IgD-negative memory B cell (primary cell): ENCODE data around the gene EHF. TPM values are rescaled to one million over a fixed set of nuclear protein-coding genes. Genes with fewer than 3 reads are reported as not detected.

Source experiments
- H3K27ac Mint-ChIP-seq, 3 donors: one replicate each; pipeline ENCODE4 v1.8.0; 2020 to 2022; ENCODE audit warnings: mild to moderate bottlenecking in 3 of 3, mixed read lengths in 3 of 3, moderate library complexity in 1 of 3
- H3K27me3 Mint-ChIP-seq: one replicate; pipeline ENCODE4 v1.8.0; 2021; ENCODE audit warnings: mixed read lengths
- H3K36me3 Mint-ChIP-seq: one replicate; pipeline ENCODE4 v1.8.0; 2020; ENCODE audit warnings: mild to moderate bottlenecking, mixed read lengths
- H3K4me1 Mint-ChIP-seq, 3 donors: one replicate each; pipeline ENCODE4 v1.8.0; 2020 to 2022; ENCODE audit warnings: mixed read lengths in 3 of 3, mild to moderate bottlenecking in 1 of 3
- H3K4me3 Mint-ChIP-seq, 4 donors: one replicate each; pipeline ENCODE4 v1.8.0; 2020 to 2022; ENCODE audit warnings: mild to moderate bottlenecking in 4 of 4, mixed read lengths in 4 of 4, moderate library complexity in 3 of 4
- H3K9me3 Mint-ChIP-seq, 3 donors: one replicate each; pipeline ENCODE4 v1.8.0; 2020 to 2021; ENCODE audit warnings: mixed read lengths in 3 of 3, mild to moderate bottlenecking in 1 of 3
- polyA plus RNA-seq: library from polyadenylated mRNA; unstranded; fragments of 300-500 nt; fragmentation: Illumina TruSeq; gene quantifications from one replicate; pipeline ENCODE4 v1.2.3, GENCODE V29; 2021

EHF gene
- polyA plus RNA-seq, 1 donor from 2014 or later: not detected

DNA sequence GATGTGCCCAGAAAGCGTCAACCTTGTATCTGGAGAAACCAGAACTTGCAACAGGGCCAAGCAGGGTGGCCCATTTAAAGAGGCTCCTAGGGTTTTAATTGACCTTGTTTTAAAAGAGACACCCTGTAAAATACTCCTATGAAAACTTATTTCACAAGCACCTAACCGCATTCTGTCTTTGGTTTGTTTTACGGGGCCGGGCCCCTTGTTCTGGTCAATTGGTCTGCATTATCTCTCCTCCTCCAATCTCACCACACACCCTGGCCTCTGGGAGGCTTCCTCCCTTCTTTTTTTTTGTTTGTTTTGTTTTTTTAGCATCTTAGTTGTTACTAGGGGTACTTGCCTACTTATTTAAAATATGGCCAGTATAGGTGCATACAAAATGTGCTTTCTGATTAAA, 4.7 kb downstream of the EHF start:
- H3K4me1 Mint-ChIP-seq: peaks cover 4 to 10% (median 5%) of the 10 kb centered on the region in 3 donors
- peaks cover 12% of the 10 kb centered on the region for H3K27me3 Mint-ChIP-seq
- H3K27ac Mint-ChIP-seq: no peak overlapping the region

DNA sequence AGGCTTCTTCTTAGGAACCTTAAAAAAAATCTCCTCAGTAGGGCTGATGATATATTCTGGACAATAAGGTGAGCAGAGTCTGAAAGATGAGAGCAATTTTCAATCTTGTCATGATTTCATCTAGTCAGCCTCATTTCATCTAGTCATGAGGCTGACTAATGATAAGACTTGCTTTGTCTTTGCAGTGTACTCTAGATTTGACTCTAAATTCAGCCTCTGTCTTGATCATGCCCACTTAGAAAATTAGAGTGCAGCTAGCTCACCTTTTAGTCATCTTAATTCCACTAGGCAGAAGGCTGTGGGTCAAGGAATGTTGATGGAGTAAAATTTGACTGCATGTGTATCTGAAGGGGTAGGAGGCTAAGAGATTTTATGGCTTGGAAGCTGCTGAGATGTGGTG, 5.5 kb downstream of the EHF start:
- Mint-ChIP-seq H3K36me3 (no peaks in the 10 kb centered on the region), H3K27me3 (peaks cover 12% of the 10 kb centered on the region), H3K4me1 (peaks cover 4 to 10% (median 5%) of the 10 kb centered on the region in 3 donors), H3K4me3 (no peak overlapping the region), H3K9me3 (peaks cover 0 to 5% (median 0%) of the 10 kb centered on the region in 3 donors), H3K27ac (no peak overlapping the region)

More for the DNA sequence above, 4.7 kb downstream of the EHF start:
- Mint-ChIP-seq H3K9me3 (peaks cover 0 to 5% (median 0%) of the 10 kb centered on the region in 3 donors), H3K36me3 (peaks cover under 1% of the 10 kb centered on the region), H3K4me3 (peak overlapping the region in 1 of 4 donors; percentile 76)

DNA sequence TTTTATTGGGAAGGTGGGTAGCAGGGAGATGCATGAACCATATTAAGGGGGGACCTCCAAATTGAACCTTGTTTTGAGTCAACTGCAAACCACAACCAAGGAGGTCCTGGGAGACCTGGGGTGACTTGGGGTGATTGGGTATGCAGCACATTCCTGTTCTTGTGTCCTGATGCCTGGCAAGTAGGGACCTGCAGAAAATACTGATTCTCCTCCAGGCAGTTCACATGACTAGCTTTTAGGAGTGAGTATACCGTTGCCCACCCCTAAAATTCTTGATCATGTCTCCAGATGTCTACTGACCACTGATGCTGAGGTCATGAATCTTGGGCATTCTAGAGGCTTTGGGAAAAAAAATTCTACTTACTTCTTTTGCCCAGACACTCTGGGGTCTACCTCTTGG, 6.3 kb downstream of the EHF start:
- Mint-ChIP-seq H3K36me3 (no peaks in the 10 kb centered on the region), H3K27ac (no peak overlapping the region), H3K4me3 (no peak overlapping the region), H3K27me3 (peaks cover 11% of the 10 kb centered on the region), H3K4me1 (peaks cover 4 to 10% (median 5%) of the 10 kb centered on the region in 3 donors), H3K9me3 (peaks cover 0 to 3% (median 0%) of the 10 kb centered on the region in 3 donors)

DNA sequence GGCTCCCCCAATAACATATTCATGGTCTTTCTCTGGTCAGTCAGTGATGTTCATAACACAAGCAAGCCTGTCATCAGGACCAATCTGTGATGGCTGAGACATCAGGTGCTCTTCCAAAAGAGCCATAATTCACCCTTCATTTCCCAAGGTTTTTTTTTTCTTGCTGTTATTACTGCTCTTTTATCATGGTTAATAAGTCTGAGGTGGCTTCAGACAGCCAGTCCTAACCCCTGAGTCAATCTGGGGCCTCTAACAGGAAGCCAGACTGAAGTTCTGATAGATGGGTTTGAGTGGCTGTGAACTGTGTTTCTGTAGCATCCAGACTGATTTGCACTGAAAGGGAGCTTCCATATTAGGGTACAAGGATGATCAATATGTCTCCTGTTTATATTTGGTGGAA, 8.8 kb downstream of the EHF start:
- peaks cover 8 to 13% (median 10%) of the 10 kb centered on the region in 3 donors for H3K4me1 Mint-ChIP-seq
- H3K4me3 Mint-ChIP-seq: no peak overlapping the region
- peaks cover 0 to 1% (median 0%) of the 10 kb centered on the region in 3 donors for H3K9me3 Mint-ChIP-seq
- no peaks in the 10 kb centered on the region for H3K36me3 Mint-ChIP-seq
- peaks cover 2% of the 10 kb centered on the region for H3K27me3 Mint-ChIP-seq
- H3K27ac Mint-ChIP-seq: no peak overlapping the region

DNA sequence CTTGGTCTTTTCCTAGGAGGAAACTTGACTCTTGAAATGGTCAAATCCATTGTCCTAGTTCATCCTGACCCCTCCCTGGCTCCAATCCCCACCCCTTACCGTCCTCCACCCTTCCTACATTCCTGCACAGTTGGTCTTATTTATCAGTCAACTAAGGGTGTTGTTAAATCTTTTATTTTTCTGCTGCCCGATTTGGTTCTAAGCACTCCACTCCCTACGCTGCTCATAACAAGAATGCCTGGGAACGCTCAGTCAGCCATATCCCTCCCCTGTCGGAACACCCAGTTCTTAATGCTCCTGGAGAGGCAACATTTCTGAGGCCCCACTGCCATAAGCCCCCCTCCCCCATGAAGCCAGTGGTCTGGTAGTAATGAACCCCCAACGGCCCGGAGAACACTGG, 9.7 kb downstream of the EHF start:
- H3K27me3 Mint-ChIP-seq: peaks cover 2% of the 10 kb centered on the region
- H3K36me3 Mint-ChIP-seq: no peaks in the 10 kb centered on the region
- peak overlapping the region in 1 of 3 donors; percentile 90 for H3K27ac Mint-ChIP-seq
- H3K9me3 Mint-ChIP-seq: peaks cover 0 to 1% (median 0%) of the 10 kb centered on the region in 3 donors
- H3K4me1 Mint-ChIP-seq: peaks cover 8 to 14% (median 10%) of the 10 kb centered on the region in 3 donors
- no peak overlapping the region for H3K4me3 Mint-ChIP-seq

DNA sequence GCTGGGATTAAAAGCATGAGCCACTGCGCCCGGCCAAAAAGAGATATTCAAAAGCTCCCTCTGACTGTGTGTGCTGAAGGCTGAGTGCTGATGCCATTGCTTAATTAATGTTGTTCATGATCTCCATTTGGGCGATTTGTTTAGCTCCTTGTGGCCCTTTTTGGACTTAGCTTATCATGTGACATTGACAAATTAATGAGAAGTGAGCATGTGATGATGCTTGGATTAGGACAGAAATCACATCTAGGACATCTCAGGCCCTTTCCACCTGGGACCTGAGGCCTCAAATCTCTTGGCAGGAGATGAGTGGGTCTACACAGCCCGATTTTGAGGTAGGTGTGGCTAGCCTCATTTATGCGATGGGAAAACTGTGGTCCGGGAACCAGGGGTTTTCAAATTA, 10.4 kb downstream of the EHF start:
- no peak overlapping the region for H3K4me3 Mint-ChIP-seq
- H3K9me3 Mint-ChIP-seq: peaks cover 0 to 1% (median 0%) of the 10 kb centered on the region in 3 donors
- peaks cover 8 to 14% (median 10%) of the 10 kb centered on the region in 3 donors for H3K4me1 Mint-ChIP-seq

DNA sequence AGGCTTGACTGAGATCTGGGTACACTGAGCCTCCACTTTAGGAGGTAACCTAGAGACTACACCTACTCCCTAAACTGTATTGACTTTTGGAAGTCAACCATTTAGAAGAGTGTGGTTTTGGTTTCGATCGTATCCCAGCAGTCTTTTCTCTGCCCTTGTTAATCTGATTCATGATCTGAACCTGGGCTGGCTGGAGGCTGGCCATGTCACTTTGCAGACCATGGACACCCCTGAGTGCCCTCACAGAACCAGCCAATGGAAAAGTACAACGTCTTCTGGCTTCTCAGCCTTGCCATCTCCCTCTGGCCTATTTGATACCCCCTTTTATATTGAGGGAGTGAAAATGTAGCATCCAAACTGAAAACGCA, 10.8 kb downstream of the EHF start:
- peaks cover 0 to 1% (median 0%) of the 10 kb centered on the region in 3 donors for H3K9me3 Mint-ChIP-seq
- no peaks in the 10 kb centered on the region for H3K36me3 Mint-ChIP-seq
- no peak overlapping the region for H3K4me3 Mint-ChIP-seq
- H3K27me3 Mint-ChIP-seq: peaks cover 2% of the 10 kb centered on the region
- no peak overlapping the region for H3K27ac Mint-ChIP-seq
- peaks cover 8 to 14% (median 10%) of the 10 kb centered on the region in 3 donors for H3K4me1 Mint-ChIP-seq

More for the DNA sequence above, 10.4 kb downstream of the EHF start:
- Mint-ChIP-seq H3K27me3 (peaks cover 2% of the 10 kb centered on the region), H3K27ac (no peak overlapping the region), H3K36me3 (no peaks in the 10 kb centered on the region)

DNA sequence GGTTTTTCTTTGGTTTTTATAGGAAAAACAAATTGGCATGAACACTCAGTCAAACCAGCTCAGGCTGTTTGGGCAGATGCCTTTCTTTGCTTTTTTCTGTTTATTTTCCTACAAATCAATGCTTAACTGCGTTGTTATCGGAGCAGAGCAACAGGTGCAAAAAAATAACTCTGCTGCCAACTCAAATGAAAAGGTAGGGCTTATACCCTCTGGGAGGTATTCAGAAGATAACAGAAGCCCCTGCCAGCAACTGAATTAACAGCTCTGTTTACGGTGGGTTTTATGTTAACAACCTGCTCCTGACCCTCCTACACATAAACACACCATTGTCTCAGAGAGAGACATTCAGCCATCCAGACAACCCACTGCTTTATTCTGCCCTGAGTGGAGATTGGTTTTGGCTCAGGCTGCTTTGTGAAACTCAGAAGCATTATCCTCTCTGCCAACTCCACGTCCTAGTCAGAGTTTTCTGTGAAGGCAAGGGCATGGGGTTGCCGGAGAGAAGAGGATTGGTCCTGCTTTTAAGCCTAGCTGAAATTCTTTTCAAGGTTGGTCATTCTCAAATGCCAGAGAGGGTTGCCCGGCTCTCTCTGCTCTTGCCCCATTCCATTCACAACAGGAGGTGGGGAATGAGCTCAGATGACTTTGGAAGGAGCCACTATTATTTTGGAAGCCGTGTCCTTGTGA, 11.4 kb downstream of the EHF start:
- peaks cover 1% of the 10 kb centered on the region for H3K27me3 Mint-ChIP-seq
- H3K36me3 Mint-ChIP-seq: no peaks in the 10 kb centered on the region
- H3K27ac Mint-ChIP-seq: no peak overlapping the region
- H3K9me3 Mint-ChIP-seq: no peaks in the 10 kb centered on the region
- peaks cover 8 to 14% (median 10%) of the 10 kb centered on the region in 3 donors for H3K4me1 Mint-ChIP-seq
- no peak overlapping the region for H3K4me3 Mint-ChIP-seq

DNA sequence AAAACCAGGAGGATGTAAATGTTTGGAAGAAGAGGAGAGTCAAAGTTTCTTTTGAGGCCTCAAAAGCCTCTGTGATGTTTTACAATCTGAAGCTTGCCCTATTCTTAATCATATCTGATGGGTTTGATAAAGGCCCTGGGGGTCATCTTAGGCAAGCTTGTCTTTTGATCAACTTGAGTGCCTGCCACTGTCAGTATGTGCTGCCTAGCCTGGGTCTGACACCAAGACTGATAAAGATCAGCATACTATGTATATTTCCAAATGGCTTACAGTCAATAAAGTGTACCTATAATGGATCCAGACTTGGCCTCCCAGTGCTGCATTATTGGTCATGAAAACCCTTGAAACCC, 12.7 kb downstream of the EHF start:
- peak overlapping the region in 2 of 4 donors; percentile 38 to 80 for H3K4me3 Mint-ChIP-seq

DNA sequence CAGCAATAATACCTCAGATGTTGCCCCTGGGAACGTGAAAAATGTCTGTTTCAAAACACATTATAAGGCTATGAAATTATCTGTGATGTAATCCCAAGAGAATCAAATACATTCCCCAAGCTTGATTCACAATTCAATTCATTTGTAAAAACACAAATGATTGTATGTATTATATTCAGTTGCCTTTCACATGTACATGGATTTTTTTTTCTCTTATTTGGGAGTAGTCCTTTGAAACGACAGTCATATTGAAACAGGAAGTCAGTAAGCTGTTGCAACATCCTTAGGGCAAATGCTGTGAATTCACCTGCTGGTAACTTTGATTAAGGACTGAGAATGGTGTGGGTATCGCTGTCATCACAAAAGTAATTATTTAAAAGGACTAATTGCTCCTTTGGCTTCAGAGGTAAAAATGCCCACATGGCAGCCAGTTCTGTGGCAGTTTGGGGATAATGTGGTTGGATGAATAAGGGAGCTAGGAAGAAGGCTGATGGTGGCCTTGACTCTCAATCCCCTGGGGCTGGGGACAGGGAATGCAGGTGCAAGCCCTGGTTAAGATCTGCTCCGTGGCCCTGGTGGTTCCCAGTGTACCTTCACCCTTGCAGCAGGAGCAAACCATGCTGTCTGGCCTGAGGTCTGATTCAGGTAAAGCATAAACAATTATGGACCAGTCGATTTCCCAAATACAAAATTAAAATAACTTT, 13.2 kb downstream of the EHF start:
- Mint-ChIP-seq H3K4me3 (peak overlapping the region in 2 of 4 donors; percentile 38 to 80), H3K27me3 (no peaks in the 10 kb centered on the region), H3K4me1 (peaks cover 8 to 14% (median 10%) of the 10 kb centered on the region in 3 donors), H3K9me3 (no peaks in the 10 kb centered on the region), H3K27ac (peak overlapping the region in 2 of 3 donors; percentile 11 to 91), H3K36me3 (no peaks in the 10 kb centered on the region)

More for the DNA sequence above, 12.7 kb downstream of the EHF start:
- Mint-ChIP-seq H3K27ac (peak overlapping the region in 2 of 3 donors; percentile 11 to 91), H3K4me1 (peaks cover 8 to 14% (median 10%) of the 10 kb centered on the region in 3 donors), H3K36me3 (no peaks in the 10 kb centered on the region), H3K9me3 (no peaks in the 10 kb centered on the region), H3K27me3 (no peaks in the 10 kb centered on the region)

DNA sequence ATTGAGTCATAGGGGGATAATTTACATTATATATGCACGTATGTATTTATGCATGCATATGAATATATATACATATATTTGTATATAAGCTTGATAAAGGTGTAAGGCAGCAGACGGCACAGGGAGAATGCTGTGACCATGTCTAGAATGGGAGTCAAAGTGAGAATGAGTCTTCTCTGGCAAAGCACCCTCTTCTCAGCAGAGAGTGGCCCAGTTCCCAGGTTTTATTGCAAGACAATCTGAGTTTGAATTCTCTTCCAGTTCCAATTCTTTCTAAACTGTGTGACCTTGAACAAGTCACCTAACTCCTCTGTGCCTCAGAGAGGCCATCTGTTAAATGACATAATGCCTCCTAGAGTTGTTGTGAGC, 13.8 kb downstream of the EHF start:
- peak overlapping the region in 1 of 3 donors; percentile 91 for H3K27ac Mint-ChIP-seq
- peaks cover 8 to 14% (median 10%) of the 10 kb centered on the region in 3 donors for H3K4me1 Mint-ChIP-seq
- H3K9me3 Mint-ChIP-seq: no peaks in the 10 kb centered on the region
- peaks cover 4% of the 10 kb centered on the region for H3K27me3 Mint-ChIP-seq
- H3K36me3 Mint-ChIP-seq: no peaks in the 10 kb centered on the region
- peak overlapping the region in 1 of 4 donors; percentile 38 for H3K4me3 Mint-ChIP-seq

DNA sequence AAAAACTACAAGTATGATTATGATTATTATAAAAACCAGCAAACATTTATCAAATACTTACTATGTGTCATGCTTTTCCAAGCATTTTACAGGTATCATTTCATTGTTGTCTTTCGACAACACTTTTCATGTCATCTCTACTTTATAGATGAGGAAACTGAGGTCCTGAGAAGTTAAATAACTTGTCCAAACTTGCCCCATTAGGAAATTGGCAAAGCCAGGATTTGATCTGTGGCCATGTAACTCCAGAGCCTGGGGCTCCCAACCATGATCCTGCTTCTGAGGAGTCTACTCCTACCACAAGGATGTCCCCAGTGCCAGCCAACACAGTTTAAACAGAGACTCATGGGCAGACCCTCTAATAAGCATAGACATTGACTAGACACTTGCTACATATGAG, 15.2 kb downstream of the EHF start:
- Mint-ChIP-seq H3K27ac (no peak overlapping the region), H3K4me3 (no peak overlapping the region), H3K9me3 (no peaks in the 10 kb centered on the region), H3K27me3 (peaks cover 4% of the 10 kb centered on the region), H3K4me1 (peaks cover 8 to 14% (median 10%) of the 10 kb centered on the region in 3 donors), H3K36me3 (no peaks in the 10 kb centered on the region)

DNA sequence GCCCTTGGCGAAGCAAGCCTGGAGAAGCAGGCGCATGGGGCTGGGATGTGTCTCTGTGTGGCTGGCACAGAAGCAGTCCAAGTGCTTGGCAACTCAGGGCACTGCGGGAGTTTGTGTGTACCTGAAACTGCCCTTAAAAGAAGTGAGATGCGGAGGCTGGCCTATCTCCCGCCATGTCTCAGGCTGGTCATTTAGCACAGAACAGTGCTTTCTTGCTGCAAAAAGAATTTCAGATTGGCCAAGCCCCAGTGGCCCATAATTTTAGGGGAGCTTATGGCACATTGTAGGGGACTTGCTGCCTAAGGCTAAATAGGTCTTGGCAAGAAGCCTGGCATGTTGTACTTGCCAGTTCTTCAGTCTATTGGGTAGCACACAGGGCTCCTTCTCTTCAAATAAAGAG, 16.4 kb downstream of the EHF start:
- Mint-ChIP-seq H3K9me3 (no peaks in the 10 kb centered on the region), H3K4me3 (no peak overlapping the region), H3K27me3 (peaks cover 4% of the 10 kb centered on the region), H3K4me1 (peaks cover 8 to 14% (median 10%) of the 10 kb centered on the region in 3 donors), H3K36me3 (no peaks in the 10 kb centered on the region), H3K27ac (no peak overlapping the region)

DNA sequence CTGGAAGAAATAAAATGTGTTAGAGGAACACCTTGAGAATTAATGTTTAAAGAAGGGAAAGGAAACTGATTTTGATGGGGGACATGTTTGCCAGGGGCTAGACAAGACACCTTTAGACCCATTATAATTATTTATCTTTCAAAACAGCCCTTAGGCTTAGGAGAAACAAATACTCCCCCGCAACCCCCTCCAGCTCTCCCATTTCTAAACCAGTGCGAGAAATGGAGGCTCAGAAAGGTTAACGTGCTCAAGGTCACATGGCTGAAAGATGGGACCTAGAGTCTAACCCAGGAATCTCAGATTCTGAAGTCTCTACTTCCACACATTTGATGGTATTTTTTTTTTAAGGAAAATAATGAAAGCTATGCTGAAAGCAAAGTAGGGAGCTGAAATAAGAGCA, 18.0 kb downstream of the EHF start:
- Mint-ChIP-seq H3K27ac (no peak overlapping the region), H3K4me3 (no peak overlapping the region)

DNA sequence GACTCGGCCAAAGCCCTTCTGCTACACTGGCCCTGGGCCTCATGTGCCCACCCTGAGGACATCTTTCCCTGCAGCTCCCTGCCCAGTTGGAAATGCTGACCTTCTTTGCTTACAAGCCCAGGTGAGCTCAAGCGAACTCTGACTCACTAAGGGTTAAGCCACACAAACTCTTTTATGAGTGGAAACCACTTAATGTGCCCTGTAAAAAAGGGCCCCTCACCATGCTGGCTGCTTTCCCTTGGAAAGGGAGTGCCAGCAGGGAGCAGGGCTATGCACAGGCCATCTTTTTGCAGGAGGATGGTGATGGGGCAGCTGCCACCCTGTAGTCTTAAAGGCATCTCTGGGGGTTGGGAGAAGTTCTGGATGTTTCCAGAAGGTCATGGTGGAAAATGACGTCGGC, 18.7 kb downstream of the EHF start:
- Mint-ChIP-seq H3K4me1 (peaks cover 0 to 1% (median 0%) of the 10 kb centered on the region in 3 donors), H3K36me3 (no peaks in the 10 kb centered on the region), H3K4me3 (no peak overlapping the region), H3K9me3 (no peaks in the 10 kb centered on the region), H3K27me3 (peaks cover 4% of the 10 kb centered on the region), H3K27ac (no peak overlapping the region)

More for the DNA sequence above, 18.0 kb downstream of the EHF start:
- Mint-ChIP-seq H3K36me3 (no peaks in the 10 kb centered on the region), H3K4me1 (peaks cover 6 to 7% (median 6%) of the 10 kb centered on the region in 3 donors), H3K27me3 (peaks cover 4% of the 10 kb centered on the region), H3K9me3 (no peaks in the 10 kb centered on the region)
